ENCODE results near the gene SALL4. TPM values are rescaled to one million over a fixed set of nuclear protein-coding genes. Genes with fewer than 3 reads are reported as not detected.

Gene SALL4
- total and polyA plus RNA-seq, 4 donors, result 0.16 to 3.6 (median 1.4) TPM

DNA sequence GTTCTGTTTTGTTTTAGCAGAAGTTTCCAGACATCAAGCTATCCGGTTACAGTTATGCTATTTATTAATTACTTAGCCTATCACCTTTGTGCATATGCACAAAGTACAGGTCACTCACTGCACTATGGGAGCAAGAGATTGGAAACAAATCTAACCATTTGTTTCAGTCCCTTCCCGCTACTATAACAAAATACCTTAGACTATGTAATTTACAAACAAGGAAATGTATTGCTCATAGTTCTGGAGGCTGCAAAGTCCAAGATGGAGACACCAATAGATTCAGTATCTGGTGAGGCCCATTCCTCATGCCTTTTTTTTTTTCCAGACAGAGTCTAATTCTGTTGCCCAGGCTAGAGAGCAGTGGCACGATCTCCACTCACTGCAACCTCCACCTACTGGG is 69.3 kb downstream of the SALL4 start:
- Histone ChIP-seq H3K9ac (ENCODE audit: low read depth in 1 of 2, low read length in 2 of 2) (no peak overlapping the region), H3K4me1 (ENCODE audit: control insufficient read depth in 4 of 4, insufficient read depth in 4 of 4, low read length in 3 of 4) (no peaks in the 10 kb centered on the region), H3K4me3 (ENCODE audit: low read depth in 1 of 3, low read length in 3 of 3) (no peak overlapping the region), H3K36me3 (ENCODE audit: control insufficient read depth in 4 of 4, insufficient read depth in 3 of 4, low read depth in 1 of 4, low read length in 3 of 4) (peaks cover 0 to 2% (median 0%) of the 10 kb centered on the region in 4 donors), H3K27ac (ENCODE audit: low read depth in 1 of 2, low read length in 2 of 2) (no peak overlapping the region), H3K27me3 (ENCODE audit: control insufficient read depth in 4 of 4, insufficient read depth in 4 of 4, low read length in 3 of 4) (no peaks in the 10 kb centered on the region), H3K9me3 (ENCODE audit: control insufficient read depth in 4 of 4, low read length in 3 of 4) (no peaks in the 10 kb centered on the region)
- WGBS, result 91% methylated on average over 3 of the region's 3 CpGs
- TF ChIP-seq FOXA2 (IDR thresholded peaks at IDR 0.05) (no peak), RAD21 (IDR thresholded peaks at IDR 0.05) (no peak), FOXA1 (IDR thresholded peaks at IDR 0.05) (no peak), NR2F2 (IDR thresholded peaks at IDR 0.05) (no peak), RXRA (IDR thresholded peaks at IDR 0.05) (no peak), GABPA (IDR thresholded peaks at IDR 0.05 in 1 of 2, conservative IDR thresholded peaks at IDR 0.05 in 1 of 2) (no peak), EGR1 (IDR thresholded peaks at IDR 0.05; ENCODE audit: low read depth in 2 of 2) (no peak), HNF4G (IDR thresholded peaks at IDR 0.05) (no peak), YY1 (IDR thresholded peaks at IDR 0.05) (no peak)
- TF ChIP-seq, protein P1, sequence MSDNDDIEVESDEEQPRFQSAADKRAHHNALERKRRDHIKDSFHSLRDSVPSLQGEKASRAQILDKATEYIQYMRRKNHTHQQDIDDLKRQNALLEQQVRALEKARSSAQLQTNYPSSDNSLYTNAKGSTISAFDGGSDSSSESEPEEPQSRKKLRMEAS (IDR thresholded peaks at IDR 0.05), result no peak
- TF ChIP-seq, protein P2, sequence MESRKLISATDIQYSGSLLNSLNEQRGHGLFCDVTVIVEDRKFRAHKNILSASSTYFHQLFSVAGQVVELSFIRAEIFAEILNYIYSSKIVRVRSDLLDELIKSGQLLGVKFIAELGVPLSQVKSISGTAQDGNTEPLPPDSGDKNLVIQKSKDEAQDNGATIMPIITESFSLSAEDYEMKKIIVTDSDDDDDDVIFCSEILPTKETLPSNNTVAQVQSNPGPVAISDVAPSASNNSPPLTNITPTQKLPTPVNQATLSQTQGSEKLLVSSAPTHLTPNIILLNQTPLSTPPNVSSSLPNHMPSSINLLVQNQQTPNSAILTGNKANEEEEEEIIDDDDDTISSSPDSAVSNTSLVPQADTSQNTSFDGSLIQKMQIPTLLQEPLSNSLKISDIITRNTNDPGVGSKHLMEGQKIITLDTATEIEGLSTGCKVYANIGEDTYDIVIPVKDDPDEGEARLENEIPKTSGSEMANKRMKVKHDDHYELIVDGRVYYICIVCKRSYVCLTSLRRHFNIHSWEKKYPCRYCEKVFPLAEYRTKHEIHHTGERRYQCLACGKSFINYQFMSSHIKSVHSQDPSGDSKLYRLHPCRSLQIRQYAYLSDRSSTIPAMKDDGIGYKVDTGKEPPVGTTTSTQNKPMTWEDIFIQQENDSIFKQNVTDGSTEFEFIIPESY (IDR thresholded peaks at IDR 0.05), result no peak
- DNase-seq (ENCODE audit: low spot score), result no peak

Other genes with a start within 250 kb of the SALL4 start
- 10 to 100 TPM; 14.7 to 16.7 TPM for gene ATP9A, start 34.1 kb downstream of the SALL4 start, total RNA-seq
- 1 to 10 TPM; 2.4 to 5.1 TPM for gene ATP9A, start 34.1 kb downstream of the SALL4 start, polyA plus RNA-seq